Esophagus squamous epithelium (tissue), 4 donors: ENCODE data around the gene SLC5A9.

Experiments used
- POLR2A ChIP-seq, 4 donors: fragments of 450-650 bp; IDR thresholded peaks; one replicate each; pipeline ENCODE4 v1.6.1; 2017; ENCODE audit warnings: antibody characterized with exemption in 4 of 4, mild to moderate bottlenecking in 4 of 4, moderate library complexity in 3 of 4
- TF ChIP-seq, protein P1 (sequence below), 6 experiments: fragments of 450-650 bp in 4 of 6; fragments of 200-600 bp in 2 of 6; sonication (generic) in 2 of 6; IDR thresholded peaks; one replicate each; pipeline ENCODE4 v1.5.1; 2016 to 2019; ENCODE audit warnings: antibody characterized with exemption in 6 of 6, mild to moderate bottlenecking in 4 of 6, moderate library complexity in 4 of 6

DNA sequence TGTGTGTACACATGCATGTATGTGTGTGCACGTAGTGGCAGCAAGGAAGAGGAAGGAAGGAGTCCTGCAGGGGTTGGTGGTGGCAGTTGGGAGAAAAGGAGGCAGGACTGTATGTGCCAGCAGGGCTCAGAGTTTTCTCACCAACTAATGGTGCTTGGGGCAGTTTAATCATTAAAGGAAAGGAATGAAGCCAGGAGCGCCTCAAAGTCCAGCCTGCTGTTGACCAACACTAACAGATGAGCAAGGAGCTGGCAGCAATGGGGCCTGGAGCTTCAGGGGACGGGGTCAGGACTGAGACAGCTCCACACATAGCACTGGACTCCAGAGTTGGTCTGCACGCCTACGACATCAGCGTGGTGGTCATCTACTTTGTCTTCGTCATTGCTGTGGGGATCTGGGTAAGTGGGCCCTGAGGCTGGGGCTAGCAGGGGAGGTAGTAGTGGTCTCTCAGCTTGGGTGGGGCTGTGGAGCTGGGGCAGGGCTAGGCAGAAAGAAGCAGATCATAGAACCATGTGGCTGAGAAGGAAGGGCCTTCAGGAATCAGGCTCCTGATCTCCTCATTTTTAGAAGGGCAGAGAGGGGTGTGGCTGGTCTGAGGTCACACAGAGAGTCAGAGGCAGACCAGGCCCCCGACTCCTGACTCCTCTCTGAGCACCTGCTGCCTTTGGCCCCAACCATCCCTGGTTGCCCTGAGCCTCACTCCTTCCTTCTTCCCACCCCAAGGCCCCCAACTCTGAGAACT, at the start of gene SLC5A9:
- TF ChIP-seq, protein P1, sequence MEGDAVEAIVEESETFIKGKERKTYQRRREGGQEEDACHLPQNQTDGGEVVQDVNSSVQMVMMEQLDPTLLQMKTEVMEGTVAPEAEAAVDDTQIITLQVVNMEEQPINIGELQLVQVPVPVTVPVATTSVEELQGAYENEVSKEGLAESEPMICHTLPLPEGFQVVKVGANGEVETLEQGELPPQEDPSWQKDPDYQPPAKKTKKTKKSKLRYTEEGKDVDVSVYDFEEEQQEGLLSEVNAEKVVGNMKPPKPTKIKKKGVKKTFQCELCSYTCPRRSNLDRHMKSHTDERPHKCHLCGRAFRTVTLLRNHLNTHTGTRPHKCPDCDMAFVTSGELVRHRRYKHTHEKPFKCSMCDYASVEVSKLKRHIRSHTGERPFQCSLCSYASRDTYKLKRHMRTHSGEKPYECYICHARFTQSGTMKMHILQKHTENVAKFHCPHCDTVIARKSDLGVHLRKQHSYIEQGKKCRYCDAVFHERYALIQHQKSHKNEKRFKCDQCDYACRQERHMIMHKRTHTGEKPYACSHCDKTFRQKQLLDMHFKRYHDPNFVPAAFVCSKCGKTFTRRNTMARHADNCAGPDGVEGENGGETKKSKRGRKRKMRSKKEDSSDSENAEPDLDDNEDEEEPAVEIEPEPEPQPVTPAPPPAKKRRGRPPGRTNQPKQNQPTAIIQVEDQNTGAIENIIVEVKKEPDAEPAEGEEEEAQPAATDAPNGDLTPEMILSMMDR (IDR thresholded peaks at IDR 0.05): no peak
- TF ChIP-seq POLR2A (IDR thresholded peaks at IDR 0.05): no peak
